HCT116 (cell line): Measurements from ENCODE around the gene DAND5.

Experiments
- ATF3 ChIP-seq: IDR thresholded peaks from 2 replicates; pipeline ENCODE4 v1.6.1; 2012
- CEBPB ChIP-seq: IDR thresholded peaks from 2 replicates; pipeline ENCODE4 v1.6.1; 2012; ENCODE audit warnings: low read depth
- CTCF ChIP-seq, 3 experiments: fragments of 200-600 bp in 1 of 3; sonication (generic) in 1 of 3; IDR thresholded peaks in 2 of 3; conservative IDR thresholded peaks in 1 of 3; 2 replicates each; pipeline ENCODE4 v1.5.1; 2012 to 2017; ENCODE audit warnings: low read depth in 2 of 3, low read length in 2 of 3, antibody characterized with exemption in 1 of 3, borderline replicate concordance in 1 of 3, control low read depth in 1 of 3, mild to moderate bottlenecking in 1 of 3, mixed read lengths in 1 of 3, mixed run types in 1 of 3, moderate library complexity in 1 of 3; ENCODE audit not compliant: insufficient read depth in 1 of 3
- EZH2 ChIP-seq: fragments of 200-600 bp; sonication (generic); IDR thresholded peaks from 2 replicates; pipeline ENCODE4 v1.6.1; 2017; ENCODE audit warnings: antibody characterized with exemption, mixed run types
- EZH2phosphoT487 ChIP-seq: fragments of 200-600 bp; IDR thresholded peaks from 2 replicates; pipeline ENCODE4 v1.6.1; 2018; ENCODE audit warnings: antibody characterized with exemption, borderline replicate concordance
- JUND ChIP-seq: IDR thresholded peaks from 2 replicates; pipeline ENCODE4 v1.6.1; 2012
- MAX ChIP-seq: IDR thresholded peaks from 2 replicates; pipeline ENCODE4 v1.6.1; 2012
- POLR2A ChIP-seq: IDR thresholded peaks from 2 replicates; pipeline ENCODE4 v1.7.0; 2011; ENCODE audit warnings: borderline replicate concordance; ENCODE audit not compliant: insufficient read depth, insufficient read length; ENCODE audit errors: extremely low read depth
- POLR2AphosphoS5 ChIP-seq: IDR thresholded peaks from 2 replicates; pipeline ENCODE4 v1.6.1; 2011; ENCODE audit warnings: mild to moderate bottlenecking, low read depth, low read length, moderate library complexity
- RAD21 ChIP-seq: IDR thresholded peaks from 2 replicates; pipeline ENCODE4 v1.6.1; 2012; ENCODE audit warnings: low read depth, mild to moderate bottlenecking
- REST ChIP-seq: IDR thresholded peaks from 2 replicates; pipeline ENCODE4 v1.6.1; 2012; ENCODE audit warnings: low read depth
- SRF ChIP-seq: IDR thresholded peaks from 2 replicates; pipeline ENCODE4 v1.6.1; 2012; ENCODE audit warnings: low read depth
- YY1 ChIP-seq: IDR thresholded peaks from 2 replicates; pipeline ENCODE4 v1.6.1; 2011; ENCODE audit warnings: low read length, low read depth, moderate library complexity, mild to moderate bottlenecking; ENCODE audit not compliant: insufficient replicate concordance; ENCODE audit errors: extremely low read depth

GRCh38 chr19:12924621-12925310, 44.6 kb upstream of the DAND5 start:
- TF ChIP-seq EZH2 = no peak
- TF ChIP-seq CTCF (IDR thresholded peaks at IDR 0.05 in 2 of 3, conservative IDR thresholded peaks at IDR 0.05 in 1 of 3; ENCODE audit: borderline replicate concordance in 1 of 3, insufficient read depth in 1 of 3, low read depth in 2 of 3, low read length in 2 of 3) = no peak
- no peak for TF ChIP-seq POLR2A
- TF ChIP-seq YY1 = no peak
- no peak for TF ChIP-seq MAX
- no peak for TF ChIP-seq POLR2AphosphoS5
- TF ChIP-seq ATF3 = no peak
- TF ChIP-seq EZH2phosphoT487 = no peak
- no peak for TF ChIP-seq JUND
- no peak for TF ChIP-seq RAD21
- no peak for TF ChIP-seq CEBPB
- no peak for TF ChIP-seq SRF
- no peak for TF ChIP-seq REST
